Mucosa of rectum (tissue), 2 donors: ENCODE results near the gene NEDD4L.

Source experiments
- H3K27ac ChIP-seq, 2 donors: one replicate each; pipeline ENCODE4 v1.7.0; 2013; ENCODE audit warnings: inconsistent platforms in 2 of 2, low read depth in 2 of 2, low read length in 2 of 2
- H3K27me3 ChIP-seq, 2 donors: one replicate each; pipeline ENCODE4 v1.7.0; 2013; ENCODE audit warnings: low read length in 2 of 2; ENCODE audit not compliant: control insufficient read depth in 2 of 2, insufficient read depth in 2 of 2
- H3K36me3 ChIP-seq, 2 donors: one replicate each; pipeline ENCODE4 v1.7.0; 2013; ENCODE audit warnings: low read length in 2 of 2; ENCODE audit not compliant: control insufficient read depth in 2 of 2, insufficient read depth in 2 of 2
- H3K4me1 ChIP-seq, 2 donors: one replicate each; pipeline ENCODE4 v1.7.0; 2013; ENCODE audit warnings: low read length in 2 of 2, mild to moderate bottlenecking in 1 of 2; ENCODE audit not compliant: control insufficient read depth in 2 of 2, insufficient read depth in 2 of 2
- H3K4me3 ChIP-seq, 2 donors: one replicate each; pipeline ENCODE4 v1.7.0; 2013; ENCODE audit warnings: low read length in 2 of 2
- H3K9ac ChIP-seq, 2 donors: one replicate each; pipeline ENCODE4 v1.7.0; 2013; ENCODE audit warnings: low read length in 2 of 2, low read depth in 1 of 2, mild to moderate bottlenecking in 1 of 2
- H3K9me3 ChIP-seq, 2 donors: one replicate each; pipeline ENCODE4 v1.7.0; 2013; ENCODE audit warnings: low read length in 2 of 2; ENCODE audit not compliant: control insufficient read depth in 2 of 2
- donor health status: healthy.
- donor health status: Normal muscosa, but diverticular disease.

NEDD4L gene

DNA sequence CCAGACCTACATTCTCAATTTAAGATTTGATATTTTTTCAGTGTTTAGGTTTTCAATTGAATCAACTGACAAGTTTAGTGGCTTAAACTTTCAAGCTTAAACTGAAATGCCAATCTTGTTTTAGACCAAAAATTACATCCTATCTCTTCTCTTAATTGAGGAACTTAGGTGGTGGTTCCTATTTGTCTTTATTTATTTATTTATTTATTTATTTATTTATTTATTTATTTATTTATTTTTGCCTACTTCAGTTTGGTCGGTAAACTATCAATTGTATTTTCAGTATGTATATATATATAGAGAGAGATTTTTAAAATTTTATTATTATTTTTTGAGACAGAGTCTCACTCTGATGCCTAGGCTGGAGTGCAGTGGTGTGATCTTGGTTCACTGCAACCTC, 68.1 kb downstream of the NEDD4L start:
- no peaks in the 10 kb centered on the region for H3K27me3 ChIP-seq
- H3K9me3 ChIP-seq = no peaks in the 10 kb centered on the region

DNA sequence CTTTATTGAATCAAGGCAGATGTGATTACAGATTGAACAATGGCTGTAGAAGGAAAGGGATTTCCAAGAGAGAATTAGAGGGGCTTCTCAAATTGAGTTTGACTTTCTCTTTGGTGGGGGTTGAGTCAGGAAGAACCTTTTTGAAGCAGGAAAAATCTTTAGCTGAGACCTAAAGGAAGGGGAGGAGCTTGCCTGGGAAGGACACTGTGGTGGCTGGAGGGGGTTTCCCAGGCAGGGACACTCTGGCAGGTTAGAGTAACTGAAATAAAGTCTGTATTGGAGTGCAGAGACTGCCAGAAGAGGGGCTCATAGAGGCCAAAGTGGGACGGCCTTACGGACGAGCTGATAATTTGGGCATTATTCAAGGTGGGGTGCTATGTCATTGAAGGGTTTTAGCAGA, 69.3 kb downstream of the NEDD4L start:
- H3K27me3 ChIP-seq = no peaks in the 10 kb centered on the region
- peaks cover 10 to 11% of the 10 kb centered on the region in 2 donors for H3K4me1 ChIP-seq
- H3K36me3 ChIP-seq = no peaks in the 10 kb centered on the region
- no peak overlapping the region for H3K9ac ChIP-seq
- H3K4me3 ChIP-seq = no peak overlapping the region
- no peaks in the 10 kb centered on the region for H3K9me3 ChIP-seq
- H3K27ac ChIP-seq = no peak overlapping the region

More for the DNA sequence above, 68.1 kb downstream of the NEDD4L start:
- no peak overlapping the region for H3K9ac ChIP-seq
- H3K27ac ChIP-seq = no peak overlapping the region
- H3K4me1 ChIP-seq = peaks cover under 1 to 1% of the 10 kb centered on the region in 2 donors
- H3K4me3 ChIP-seq = no peak overlapping the region
- H3K36me3 ChIP-seq = no peaks in the 10 kb centered on the region

DNA sequence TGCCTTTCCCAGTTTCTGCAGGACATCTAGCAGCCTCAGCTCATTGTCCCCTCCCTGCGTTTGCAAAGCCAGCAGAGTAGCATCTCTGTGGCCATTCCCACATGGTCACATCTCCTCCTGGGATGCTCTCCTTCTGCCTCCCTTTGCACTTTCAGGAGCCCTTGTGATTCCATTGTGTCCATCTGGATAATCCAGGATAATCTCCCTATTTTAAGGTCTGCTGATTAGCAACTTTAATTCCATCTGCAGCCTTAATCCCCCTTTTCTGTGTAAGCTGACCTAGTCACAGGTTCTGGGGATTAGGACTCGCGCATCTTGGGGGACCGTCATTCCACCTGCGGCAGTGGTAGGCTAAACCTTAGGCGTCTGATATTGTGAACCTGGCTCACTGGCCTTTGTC, 70.7 kb downstream of the NEDD4L start:
- Histone ChIP-seq H3K9me3 (no peaks in the 10 kb centered on the region), H3K4me1 (peaks cover 10 to 11% of the 10 kb centered on the region in 2 donors), H3K9ac (no peak overlapping the region), H3K27me3 (no peaks in the 10 kb centered on the region), H3K36me3 (no peaks in the 10 kb centered on the region), H3K4me3 (no peak overlapping the region), H3K27ac (no peak overlapping the region)

DNA sequence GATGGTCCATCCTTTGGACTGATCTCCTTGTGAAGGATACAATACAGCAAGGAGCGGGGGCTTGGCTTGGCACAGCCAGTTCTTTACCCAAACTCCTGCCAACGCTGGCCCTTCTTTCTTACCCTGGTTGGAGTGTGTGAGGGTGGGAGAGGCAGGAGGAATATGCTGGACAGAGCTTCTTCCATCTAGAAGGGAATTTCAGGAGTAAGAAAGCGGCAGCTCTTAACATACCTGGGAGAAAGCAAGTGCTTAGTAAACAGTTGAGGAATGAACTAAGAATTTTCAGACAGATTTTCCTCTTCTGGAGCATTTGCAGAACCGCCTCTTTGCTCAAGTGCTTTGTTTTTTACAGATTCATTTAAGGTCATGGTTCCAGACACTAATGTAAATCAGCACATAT, 72.8 kb downstream of the NEDD4L start:
- Histone ChIP-seq H3K4me3 (no peak overlapping the region), H3K36me3 (no peaks in the 10 kb centered on the region), H3K4me1 (peaks cover 10 to 11% of the 10 kb centered on the region in 2 donors), H3K9me3 (no peaks in the 10 kb centered on the region), H3K9ac (no peak overlapping the region), H3K27me3 (no peaks in the 10 kb centered on the region), H3K27ac (no peak overlapping the region)

DNA sequence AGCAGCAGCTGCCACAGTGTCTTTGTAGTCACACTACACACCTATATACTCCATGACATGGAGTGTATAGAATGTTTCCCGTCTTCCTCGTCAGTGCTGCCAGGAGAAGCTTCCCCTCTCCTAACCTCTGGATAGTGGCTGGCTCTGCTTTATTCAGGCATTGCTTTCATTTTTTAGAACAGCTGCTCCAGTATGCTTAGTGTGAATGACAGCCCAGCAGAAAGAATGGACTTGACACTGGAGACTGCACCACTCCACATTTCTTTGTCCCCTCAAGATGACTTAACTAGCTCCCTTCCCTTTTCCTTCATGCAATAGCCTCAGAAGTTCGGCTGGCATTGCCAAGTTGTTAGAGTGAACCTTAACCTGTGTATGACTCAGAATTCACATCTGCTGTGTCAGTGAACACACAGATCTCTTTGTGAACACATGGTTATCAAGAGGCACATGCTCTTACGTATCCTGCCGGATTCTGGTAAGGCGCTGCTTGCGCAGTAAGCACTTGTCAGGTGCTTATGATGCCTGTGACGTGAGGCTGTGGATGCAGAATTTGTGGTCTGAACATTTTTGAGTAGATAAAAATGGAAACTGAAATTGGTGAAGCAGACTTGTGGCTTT, 73.9 kb downstream of the NEDD4L start:
- Histone ChIP-seq H3K4me1 (peaks cover 10 to 11% of the 10 kb centered on the region in 2 donors), H3K27me3 (no peaks in the 10 kb centered on the region), H3K4me3 (peak overlapping the region in 1 of 2 donors; percentile 16), H3K9me3 (no peaks in the 10 kb centered on the region), H3K9ac (peak overlapping the region in 1 of 2 donors; percentile 29), H3K36me3 (no peaks in the 10 kb centered on the region), H3K27ac (peak overlapping the region in 1 of 2 donors; percentile 80)

DNA sequence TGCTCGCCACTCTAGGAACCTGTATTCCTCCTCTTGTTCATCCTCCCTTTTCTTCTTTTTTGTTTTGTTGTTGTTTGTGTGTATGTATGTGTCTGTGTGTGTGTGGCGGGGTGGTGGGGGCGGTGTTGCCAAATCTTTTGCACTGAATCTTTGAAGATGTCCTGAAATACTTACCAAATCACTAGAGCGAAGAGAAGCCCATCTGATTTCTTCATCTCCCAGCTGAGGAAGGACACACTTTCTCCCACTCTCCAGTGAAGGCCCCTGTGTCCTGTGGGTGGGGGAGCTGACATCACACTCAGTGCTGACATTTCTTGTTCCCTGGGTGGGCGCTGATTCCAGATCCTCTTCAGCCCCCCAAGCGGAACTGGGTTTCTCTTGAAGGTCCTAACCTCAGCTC, 74.5 kb downstream of the NEDD4L start:
- Histone ChIP-seq H3K9me3 (no peaks in the 10 kb centered on the region), H3K9ac (no peak overlapping the region), H3K36me3 (no peaks in the 10 kb centered on the region), H3K27me3 (no peaks in the 10 kb centered on the region), H3K4me1 (peaks cover 10 to 11% of the 10 kb centered on the region in 2 donors), H3K4me3 (no peak overlapping the region), H3K27ac (no peak overlapping the region)

DNA sequence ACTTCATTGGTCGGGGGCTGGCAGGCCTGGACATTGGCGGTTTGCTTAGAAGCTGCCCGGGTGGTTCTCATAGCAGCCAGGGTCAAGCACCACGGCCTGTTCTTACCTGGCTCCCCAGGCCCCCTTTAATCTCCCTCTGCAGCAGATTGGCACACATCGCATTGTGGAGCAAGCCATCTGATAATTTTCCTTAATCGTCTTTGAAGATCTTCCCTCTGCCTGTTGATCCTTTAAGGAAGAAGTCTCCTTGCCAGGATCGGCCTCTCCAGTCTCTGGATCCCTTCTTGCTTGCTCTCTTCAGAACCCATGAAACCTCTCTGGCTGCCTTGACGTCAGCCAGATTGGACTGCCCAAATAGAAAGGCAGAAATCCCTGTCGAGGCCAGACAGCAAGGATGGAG, 75.8 kb downstream of the NEDD4L start:
- H3K9ac ChIP-seq = no peak overlapping the region
- H3K27me3 ChIP-seq = no peaks in the 10 kb centered on the region
- H3K4me1 ChIP-seq = peaks cover 10 to 11% of the 10 kb centered on the region in 2 donors
- no peaks in the 10 kb centered on the region for H3K36me3 ChIP-seq
- no peaks in the 10 kb centered on the region for H3K9me3 ChIP-seq
- no peak overlapping the region for H3K27ac ChIP-seq
- H3K4me3 ChIP-seq = no peak overlapping the region

DNA sequence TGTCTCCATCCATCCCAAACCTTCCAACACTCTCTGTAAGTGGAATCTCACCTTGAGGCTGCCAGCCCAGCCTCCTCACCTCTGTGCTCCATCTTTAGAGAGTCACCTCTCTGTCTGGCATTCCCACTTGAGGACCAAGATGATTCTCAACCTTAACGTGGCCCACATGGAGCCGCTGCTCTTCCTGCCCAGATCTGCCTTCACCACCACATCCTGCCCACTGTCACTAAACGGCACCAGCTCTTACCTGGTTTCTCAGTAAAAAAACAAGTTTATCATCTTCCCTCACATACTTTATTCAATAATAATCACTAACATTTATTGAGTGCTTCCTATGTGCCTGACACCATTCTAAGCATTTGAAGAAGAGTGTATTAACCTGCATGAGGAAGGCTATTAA, 80.4 kb downstream of the NEDD4L start:
- H3K4me1 ChIP-seq = peaks cover 12 to 13% of the 10 kb centered on the region in 2 donors
- H3K27me3 ChIP-seq = no peaks in the 10 kb centered on the region
- H3K27ac ChIP-seq = no peak overlapping the region
- no peak overlapping the region for H3K4me3 ChIP-seq
- H3K9me3 ChIP-seq = no peaks in the 10 kb centered on the region
- no peaks in the 10 kb centered on the region for H3K36me3 ChIP-seq
- H3K9ac ChIP-seq = no peak overlapping the region

DNA sequence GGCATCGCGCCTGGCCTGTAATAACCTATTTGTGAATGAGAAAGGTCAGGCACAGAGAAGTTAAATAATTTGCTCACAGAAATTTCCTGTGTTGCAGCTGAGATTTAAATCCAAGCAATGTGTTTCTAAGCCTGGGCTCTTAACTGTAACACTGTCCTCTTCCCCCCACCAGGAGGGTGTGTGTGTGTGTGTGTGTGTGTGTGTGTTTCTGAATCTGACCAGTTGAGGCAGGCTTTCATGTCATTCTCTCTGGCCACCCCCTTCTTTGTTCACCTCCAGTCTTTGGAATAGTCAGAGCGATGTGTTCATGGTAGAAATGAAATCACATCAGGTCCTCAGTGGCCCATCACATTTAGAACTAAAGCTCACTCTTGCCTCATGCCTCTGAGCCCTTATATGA, 81.2 kb downstream of the NEDD4L start:
- no peaks in the 10 kb centered on the region for H3K9me3 ChIP-seq
- no peak overlapping the region for H3K4me3 ChIP-seq
- peaks cover 13% of the 10 kb centered on the region in 2 donors for H3K4me1 ChIP-seq

DNA sequence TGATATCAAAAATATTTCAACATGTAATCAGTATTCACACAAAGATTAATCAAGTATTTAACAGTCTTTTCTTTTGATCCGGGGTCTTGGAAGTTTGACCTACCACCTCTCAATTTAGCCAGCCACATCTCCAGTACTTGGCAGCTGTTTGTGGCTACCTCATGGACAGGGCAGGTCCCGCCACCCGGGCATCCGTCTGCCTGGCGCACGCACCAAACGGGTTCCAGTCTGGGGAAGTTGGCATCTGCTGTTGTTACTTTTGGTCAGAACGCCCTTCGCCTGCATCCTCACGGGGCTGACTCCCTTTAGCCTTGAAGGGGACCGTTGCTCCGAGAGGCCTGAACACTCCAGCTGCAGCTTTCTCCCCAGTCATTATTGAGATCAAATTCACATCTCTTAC, 81.7 kb downstream of the NEDD4L start:
- H3K36me3 ChIP-seq = no peaks in the 10 kb centered on the region
- peaks cover 13% of the 10 kb centered on the region in 2 donors for H3K4me1 ChIP-seq
- no peaks in the 10 kb centered on the region for H3K9me3 ChIP-seq
- no peak overlapping the region for H3K9ac ChIP-seq
- H3K27ac ChIP-seq = no peak overlapping the region
- no peaks in the 10 kb centered on the region for H3K27me3 ChIP-seq
- no peak overlapping the region for H3K4me3 ChIP-seq

More for the DNA sequence above, 81.2 kb downstream of the NEDD4L start:
- no peak overlapping the region for H3K27ac ChIP-seq
- no peaks in the 10 kb centered on the region for H3K27me3 ChIP-seq
- H3K9ac ChIP-seq = no peak overlapping the region
- no peaks in the 10 kb centered on the region for H3K36me3 ChIP-seq
